PC-9 (cell line): Measurements from ENCODE around the gene XXYLT1. TPM values are rescaled to one million over a fixed set of nuclear protein-coding genes. Genes with fewer than 3 reads are reported as not detected.

Experiments
- BruUV-seq: library from RNA; stranded (reverse); fragments of 400-500 nt; replicated peaks from 2 replicates; lab custom pipeline; 2021; lab: Mats Ljungman, UMichigan
- CTCF ChIA-PET: fragments of 300-600 bp; sonication (Branson Sonifier 250); formaldehyde crosslinking; loops from one replicate; lab custom pipeline; 2022; ENCODE audit warnings: antibody characterized with exemption; lab: Charles Lee
- POLR2A ChIA-PET: fragments of 300-600 bp; sonication (Branson Sonifier 250); formaldehyde crosslinking; loops from one replicate; lab custom pipeline; 2022; ENCODE audit warnings: antibody characterized with exemption; ENCODE audit not compliant: unreplicated experiment; lab: Charles Lee
- DNase-seq, 2 experiments: peaks; one replicate each; pipeline versions ENCODE4 v3.0.0 to v3.0.0-alpha.2; 2015 to 2022; ENCODE audit warnings: mixed read lengths in 1 of 2
- H2AFZ ChIP-seq: fragments of 200-600 bp; sonication (generic); 2 replicates; pipeline ENCODE4 v1.8.1; 2017; ENCODE audit warnings: antibody characterized with exemption
- H3F3A ChIP-seq: fragments of 200-600 bp; sonication (generic); 2 replicates; pipeline ENCODE4 v1.8.1; 2017; ENCODE audit warnings: antibody characterized with exemption, mild to moderate bottlenecking, low read depth; ENCODE audit not compliant: insufficient read depth
- H3K27ac ChIP-seq: fragments of 200-600 bp; sonication (generic); 2 replicates; pipeline ENCODE4 v1.6.1; 2016; ENCODE audit warnings: mixed run types
- H3K27me3 ChIP-seq: fragments of 200-600 bp; sonication (generic); 2 replicates; pipeline ENCODE4 v1.6.1; 2016; ENCODE audit warnings: low read depth, mixed run types; ENCODE audit not compliant: insufficient read depth
- H3K36me3 ChIP-seq: fragments of 200-600 bp; sonication (generic); 2 replicates; pipeline ENCODE4 v1.6.1; 2016; ENCODE audit warnings: low read depth, mixed run types
- H3K4me1 ChIP-seq: fragments of 200-600 bp; sonication (generic); replicated peaks from 2 replicates; pipeline ENCODE4 v1.6.1; 2016; ENCODE audit warnings: mixed run types; ENCODE audit not compliant: insufficient read depth
- H3K4me2 ChIP-seq: fragments of 200-600 bp; sonication (generic); 2 replicates; pipeline ENCODE4 v1.6.1; 2017; ENCODE audit warnings: mixed run types
- H3K4me3 ChIP-seq: fragments of 200-600 bp; sonication (generic); 2 replicates; pipeline ENCODE4 v1.6.1; 2016; ENCODE audit warnings: mixed run types
- H3K79me2 ChIP-seq: fragments of 200-600 bp; sonication (generic); 2 replicates; pipeline ENCODE4 v1.6.1; 2017; ENCODE audit warnings: low read depth, mixed run types
- H3K9me2 ChIP-seq: fragments of 200-600 bp; sonication (generic); 2 replicates; pipeline ENCODE4 v1.8.1; 2017; ENCODE audit warnings: mild to moderate bottlenecking; ENCODE audit not compliant: insufficient read depth
- H3K9me3 ChIP-seq: fragments of 200-600 bp; sonication (generic); 2 replicates; pipeline ENCODE4 v1.8.1; 2016; ENCODE audit warnings: low read depth; ENCODE audit not compliant: insufficient read depth
- H4K20me1 ChIP-seq: fragments of 200-600 bp; sonication (generic); 2 replicates; pipeline ENCODE4 v1.8.1; 2017; ENCODE audit not compliant: insufficient read depth
- CTCF ChIP-seq: fragments of 200-600 bp; sonication (generic); conservative IDR thresholded peaks from 2 replicates; pipeline ENCODE4 v1.6.1; 2017; ENCODE audit warnings: mixed run types, antibody characterized with exemption, mild to moderate bottlenecking, moderate library complexity
- EZH2 ChIP-seq: fragments of 200-600 bp; sonication (generic); IDR thresholded peaks from 2 replicates; pipeline ENCODE4 v1.8.0; 2017; ENCODE audit warnings: antibody characterized with exemption, low read depth
- intact Hi-C: fragments of 100-400 bp; cut with micrococcal nuclease; formaldehyde crosslinking; loops from one replicate; pipeline ENCODE4 v1.10.0; 2022; ENCODE audit not compliant: unreplicated experiment
- total RNA-seq: library from RNA; stranded (reverse); gene quantifications from 2 replicates; pipeline ENCODE4 v1.2.3, GENCODE V29; 2021

XXYLT1 gene
- total RNA-seq, 1 experiment from 2014 or later = 13.3 TPM

GRCh38 chr3:195246581-195246995, 24.4 kb downstream of the XXYLT1 start:
- Histone ChIP-seq H3K36me3 (no peaks in the 10 kb centered on the region), H3K27ac (no peak overlapping the region), H4K20me1 (no peaks in the 10 kb centered on the region; the same call in 1 of the 2 replicates), H3K79me2 (no peaks in the 10 kb centered on the region), H2AFZ (no peak overlapping the region), H3K4me2 (no peak overlapping the region), H3K9me3 (no peaks in the 10 kb centered on the region), H3K27me3 (no peaks in the 10 kb centered on the region), H3K4me3 (no peak overlapping the region), H3K9me2 (no peaks in the 10 kb centered on the region), H3F3A (no peaks in the 10 kb centered on the region), H3K4me1 (no peaks in the 10 kb centered on the region)
- ChIA-PET POLR2A (no interaction called here), CTCF (no interaction called here)
- no peak for DNase-seq
- intact Hi-C loops = no loop called here
- no TSS peak for BruUV-seq
- TF ChIP-seq CTCF = no peak
- no peak for TF ChIP-seq EZH2

GRCh38 chr3:195245531-195245951, 25.4 kb downstream of the XXYLT1 start:
- TF ChIP-seq CTCF (no peak), EZH2 (no peak)
- H3K4me2 ChIP-seq = no peak overlapping the region
- H3K79me2 ChIP-seq = no peaks in the 10 kb centered on the region
- ChIA-PET POLR2A (no interaction called here), CTCF (no interaction called here)
- H3K9me3 ChIP-seq = no peaks in the 10 kb centered on the region
- no peaks in the 10 kb centered on the region for H3K9me2 ChIP-seq
- no peaks in the 10 kb centered on the region for H3K27me3 ChIP-seq
- no peak overlapping the region for H3K27ac ChIP-seq
- no peaks in the 10 kb centered on the region for H4K20me1 ChIP-seq
- H3F3A ChIP-seq = no peaks in the 10 kb centered on the region
- H2AFZ ChIP-seq = no peak overlapping the region
- no peaks in the 10 kb centered on the region for H3K4me1 ChIP-seq
- intact Hi-C loops = no loop called here
- DNase-seq = no peak
- no peak overlapping the region for H3K4me3 ChIP-seq
- BruUV-seq = no TSS peak
- no peaks in the 10 kb centered on the region for H3K36me3 ChIP-seq

- Histone ChIP-seq H3K27me3 (no peaks in the 10 kb centered on the region), H3K9me2 (no peaks in the 10 kb centered on the region), H3K4me1 (no peaks in the 10 kb centered on the region), H3K36me3 (no peaks in the 10 kb centered on the region), H4K20me1 (no peaks in the 10 kb centered on the region), H3K27ac (no peak overlapping the region), H3F3A (no peaks in the 10 kb centered on the region), H3K9me3 (no peaks in the 10 kb centered on the region), H3K4me3 (no peak overlapping the region), H3K79me2 (no peaks in the 10 kb centered on the region), H3K4me2 (no peak overlapping the region), H2AFZ (no peak overlapping the region)
- no TSS peak for BruUV-seq
- POLR2A ChIA-PET = no interaction called here
- no peak for TF ChIP-seq EZH2
- TF ChIP-seq CTCF = no peak
- DNase-seq = no peak
- intact Hi-C loops = no loop called here
- CTCF ChIA-PET = no interaction called here
Observed at GRCh38 chr3:195241592-195242355, 29.2 kb downstream of the XXYLT1 start.
